PC-9 (cell line): ENCODE measurements around the gene DOHH.

Experiments
- EZH2 ChIP-seq: fragments of 200-600 bp; sonication (generic); IDR thresholded peaks from 2 replicates; pipeline ENCODE4 v1.8.0; 2017; ENCODE audit warnings: antibody characterized with exemption, low read depth
- TF ChIP-seq, protein P1 (sequence below): fragments of 200-600 bp; sonication (generic); conservative IDR thresholded peaks from 2 replicates; pipeline ENCODE4 v1.6.1; 2017; ENCODE audit warnings: mixed run types, antibody characterized with exemption, mild to moderate bottlenecking, moderate library complexity

DNA sequence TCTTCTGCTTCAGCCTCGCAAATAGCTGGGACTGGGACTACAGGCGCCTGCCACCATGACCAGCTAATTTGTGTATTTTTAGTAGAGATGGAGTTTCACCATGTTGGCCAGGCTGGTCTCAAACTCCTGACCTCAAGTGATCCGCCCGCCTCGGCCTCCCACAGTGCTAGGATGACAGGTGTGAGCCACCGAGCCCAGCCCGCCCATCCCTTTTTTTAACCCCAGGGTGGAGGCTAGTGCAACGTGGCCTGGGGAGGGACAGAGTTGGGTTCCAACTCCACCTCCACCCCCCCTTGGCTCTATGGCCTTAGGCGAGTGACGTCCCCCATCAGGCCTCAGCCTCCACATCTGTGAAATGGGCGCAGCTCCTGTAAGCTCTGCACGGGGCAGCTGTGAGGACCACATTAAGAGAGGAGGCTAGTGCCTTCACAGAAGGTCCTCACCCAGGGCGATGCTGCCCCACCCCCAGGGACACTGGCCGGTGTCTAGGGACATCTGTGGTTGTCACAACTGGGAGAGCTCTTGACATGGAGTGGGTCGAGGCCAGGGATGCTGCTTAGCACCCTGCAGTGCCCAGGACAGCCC is 57.9 kb downstream of the DOHH start:
- TF ChIP-seq, protein P1, sequence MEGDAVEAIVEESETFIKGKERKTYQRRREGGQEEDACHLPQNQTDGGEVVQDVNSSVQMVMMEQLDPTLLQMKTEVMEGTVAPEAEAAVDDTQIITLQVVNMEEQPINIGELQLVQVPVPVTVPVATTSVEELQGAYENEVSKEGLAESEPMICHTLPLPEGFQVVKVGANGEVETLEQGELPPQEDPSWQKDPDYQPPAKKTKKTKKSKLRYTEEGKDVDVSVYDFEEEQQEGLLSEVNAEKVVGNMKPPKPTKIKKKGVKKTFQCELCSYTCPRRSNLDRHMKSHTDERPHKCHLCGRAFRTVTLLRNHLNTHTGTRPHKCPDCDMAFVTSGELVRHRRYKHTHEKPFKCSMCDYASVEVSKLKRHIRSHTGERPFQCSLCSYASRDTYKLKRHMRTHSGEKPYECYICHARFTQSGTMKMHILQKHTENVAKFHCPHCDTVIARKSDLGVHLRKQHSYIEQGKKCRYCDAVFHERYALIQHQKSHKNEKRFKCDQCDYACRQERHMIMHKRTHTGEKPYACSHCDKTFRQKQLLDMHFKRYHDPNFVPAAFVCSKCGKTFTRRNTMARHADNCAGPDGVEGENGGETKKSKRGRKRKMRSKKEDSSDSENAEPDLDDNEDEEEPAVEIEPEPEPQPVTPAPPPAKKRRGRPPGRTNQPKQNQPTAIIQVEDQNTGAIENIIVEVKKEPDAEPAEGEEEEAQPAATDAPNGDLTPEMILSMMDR = no peak
- no peak for TF ChIP-seq EZH2
